GM18873 (cell line): Measurements from ENCODE around the gene THAP7.

Source experiments
- ATAC-seq: cut with Tn5 transposase; IDR thresholded peaks from one replicate; pipeline ENCODE4 v1.9.1; 2021; ENCODE audit warnings: mild to moderate bottlenecking, moderate library complexity, moderate number of reproducible peaks; ENCODE audit not compliant: unreplicated experiment, low FRiP score

The THAP7 gene

GRCh38 chr22:20966883-20967696 lies 34.8 kb downstream of the THAP7 start, which contains the start of gene AIFM3:
AIFM3 (plus strand) TSS chr22:20967255; CDS start chr22:20967945, 690 bp downstream.
- no peak for ATAC-seq

- no peak for ATAC-seq
These were observed 35.7 kb downstream of the THAP7 start for GRCh38 chr22:20965888-20966855.

DNA sequence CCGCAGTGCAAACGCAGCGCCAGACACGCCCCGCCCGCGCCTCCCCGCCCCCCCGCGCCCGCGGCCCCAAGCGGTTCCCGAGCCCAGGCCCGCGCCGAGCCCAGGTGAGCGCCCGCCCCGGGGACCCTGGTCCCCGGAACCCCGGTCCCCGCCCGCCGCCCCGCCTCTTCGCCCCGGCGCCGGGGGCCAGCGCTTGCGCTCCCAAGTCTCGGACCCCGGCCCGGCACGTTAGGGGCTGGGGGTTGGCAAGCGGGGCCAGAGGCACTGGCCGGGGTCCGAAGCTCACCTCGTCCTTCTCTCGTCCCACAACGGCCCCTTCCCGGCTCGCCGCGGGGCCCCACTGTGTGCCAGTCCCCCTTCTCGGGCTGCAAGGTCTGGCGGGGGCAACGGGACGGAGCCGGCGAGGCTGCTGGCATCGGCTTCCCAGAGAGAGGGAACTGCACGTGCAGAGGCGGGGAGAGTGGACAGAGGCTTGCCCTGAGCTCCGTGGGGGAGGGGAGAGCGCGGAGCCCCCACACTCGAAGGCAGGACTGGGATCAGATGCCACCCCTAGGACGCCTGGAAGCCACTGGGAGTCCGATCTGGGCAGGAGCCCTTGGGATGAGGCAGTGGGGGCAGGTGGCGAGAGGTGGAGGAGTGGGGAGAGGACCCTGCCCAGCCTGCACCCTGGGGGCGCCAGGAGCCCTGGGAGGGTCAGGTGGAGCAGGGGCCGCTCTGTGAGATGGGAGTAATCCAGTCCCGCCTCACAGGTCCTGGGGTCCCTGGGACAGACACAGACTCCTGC lies 36.6 kb downstream of the THAP7 start:
- ATAC-seq: no peak

DNA sequence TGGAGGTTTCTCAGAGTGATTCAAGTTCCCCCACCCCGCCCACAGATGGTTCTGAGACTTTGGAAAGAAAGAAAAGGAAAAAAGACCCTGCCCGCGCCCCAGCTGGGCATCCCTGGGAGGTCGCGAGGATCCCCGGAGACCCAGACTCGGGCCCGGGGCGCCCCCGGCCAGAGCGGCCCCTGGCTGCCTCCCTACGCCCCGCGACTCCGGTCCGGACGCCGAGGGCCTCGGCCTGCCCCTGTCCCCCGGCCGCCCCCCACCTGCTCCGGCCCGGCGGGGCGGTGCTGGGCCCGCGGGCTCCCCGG lies 37.2 kb downstream of the THAP7 start:
- no peak for ATAC-seq

GRCh38 chr22:20964090-20964798 lies 37.7 kb downstream of the THAP7 start:
- no peak for ATAC-seq

DNA sequence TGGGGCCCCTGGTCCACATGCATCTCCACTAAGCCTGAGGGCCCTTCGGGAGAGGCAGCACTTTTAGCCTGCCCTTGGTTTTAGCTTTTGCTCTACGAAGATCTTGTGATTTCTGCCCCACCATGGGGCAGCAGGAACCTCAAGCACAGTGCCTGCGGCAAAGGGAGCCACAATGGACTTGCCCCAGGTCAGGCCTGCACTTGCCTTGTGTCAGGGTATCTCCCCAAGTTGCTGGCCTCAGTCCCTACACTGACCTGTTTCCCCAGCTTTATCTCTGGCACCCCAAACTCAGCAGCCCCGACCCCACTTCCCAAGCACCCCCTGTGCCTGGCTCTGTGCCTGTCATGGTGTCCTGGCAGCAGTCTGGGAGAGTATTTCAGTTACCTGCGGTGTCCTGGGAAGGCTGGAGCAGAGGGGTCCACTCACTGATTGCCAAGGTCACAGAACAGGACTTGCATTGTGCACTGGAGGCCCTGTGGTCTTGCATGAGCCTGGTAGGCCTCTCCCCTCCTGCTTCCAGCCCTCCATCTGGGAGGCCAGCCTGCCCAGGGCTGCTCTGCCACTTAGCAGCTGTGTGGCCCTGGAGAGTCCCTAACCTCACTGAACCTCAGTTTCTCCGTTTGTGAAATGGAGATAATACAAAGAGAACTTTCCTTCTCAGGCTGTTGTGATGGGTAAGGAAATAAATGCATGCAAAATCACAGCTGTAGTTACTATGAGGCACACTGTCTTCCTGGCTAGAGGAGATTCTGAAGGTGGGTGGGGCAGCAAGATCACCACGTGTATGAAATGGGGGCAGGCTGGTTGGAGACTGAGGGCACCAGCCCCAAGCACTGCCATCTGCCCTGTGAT lies 38.5 kb downstream of the THAP7 start:
- ATAC-seq: no peak

DNA sequence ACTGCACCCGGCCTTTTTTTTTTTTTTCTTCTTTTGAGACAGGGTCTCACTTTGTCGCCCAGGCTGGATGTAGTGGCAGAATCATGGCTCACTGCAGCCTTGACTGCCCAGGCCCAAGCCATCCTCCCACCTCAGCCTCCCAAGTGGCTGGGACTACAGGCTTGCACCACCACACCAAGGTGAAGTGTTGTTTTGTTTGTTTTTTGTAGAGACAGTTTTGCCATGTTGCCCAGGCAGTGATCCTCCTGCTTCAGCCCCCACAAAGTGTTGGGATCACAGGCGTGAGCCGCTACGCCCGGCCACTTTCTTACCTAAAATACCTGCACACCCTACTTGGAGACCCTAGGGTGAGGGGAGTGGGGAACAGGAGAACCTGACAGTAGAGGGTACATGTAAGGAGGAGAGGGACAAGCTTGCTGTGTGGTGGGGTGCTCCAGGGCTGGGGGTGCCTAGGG lies 39.4 kb downstream of the THAP7 start:
- no peak for ATAC-seq

GRCh38 chr22:20960609-20961008 lies 41.3 kb downstream of the THAP7 start:
- ATAC-seq: no peak

DNA sequence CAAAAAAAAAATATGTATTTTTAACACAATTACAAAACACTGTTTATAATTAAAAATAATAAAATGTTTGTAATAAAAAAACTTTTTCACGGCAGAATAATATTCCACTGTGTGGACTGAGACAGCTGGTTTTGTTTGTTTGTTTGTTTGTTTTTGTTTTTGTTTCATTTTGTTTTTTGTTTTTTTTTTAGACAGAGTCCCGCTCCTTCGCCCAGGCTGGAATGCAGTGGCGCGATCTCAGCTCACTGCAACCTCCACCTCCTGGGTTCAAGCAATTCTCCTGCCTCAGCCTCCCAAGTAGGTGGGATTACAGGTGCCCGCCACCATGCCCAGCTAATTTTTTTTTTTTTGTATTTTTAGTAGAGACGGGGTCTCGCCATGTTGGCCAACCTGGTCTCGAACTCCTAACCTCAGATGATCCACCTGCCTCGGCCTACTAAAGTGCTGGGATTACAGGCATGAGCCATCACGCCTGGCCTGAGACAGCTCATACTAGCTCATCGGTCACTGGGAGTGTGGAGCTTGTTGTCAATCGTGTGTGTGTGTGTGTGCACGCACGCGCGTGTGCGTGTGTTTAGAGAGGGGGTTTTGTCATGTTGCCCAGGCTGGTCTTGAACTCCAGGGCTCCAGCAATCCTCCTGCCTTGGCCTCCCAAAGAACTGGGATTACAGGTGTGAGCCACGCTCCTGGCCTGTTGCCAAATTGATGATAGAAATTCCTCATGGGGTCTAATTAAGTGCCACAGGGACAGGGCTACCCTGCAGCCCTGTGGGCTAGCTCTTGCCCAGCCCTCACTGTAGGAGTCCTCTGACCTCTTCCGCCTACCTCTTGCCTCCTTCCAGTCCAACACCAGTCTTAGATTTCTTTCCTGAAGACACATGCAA lies 42.1 kb downstream of the THAP7 start:
- ATAC-seq: no peak

- no peak for ATAC-seq
These were observed 44.1 kb downstream of the THAP7 start for GRCh38 chr22:20957683-20958431.

- ATAC-seq: no peak
These were observed 44.7 kb downstream of the THAP7 start for GRCh38 chr22:20957102-20957682.

DNA sequence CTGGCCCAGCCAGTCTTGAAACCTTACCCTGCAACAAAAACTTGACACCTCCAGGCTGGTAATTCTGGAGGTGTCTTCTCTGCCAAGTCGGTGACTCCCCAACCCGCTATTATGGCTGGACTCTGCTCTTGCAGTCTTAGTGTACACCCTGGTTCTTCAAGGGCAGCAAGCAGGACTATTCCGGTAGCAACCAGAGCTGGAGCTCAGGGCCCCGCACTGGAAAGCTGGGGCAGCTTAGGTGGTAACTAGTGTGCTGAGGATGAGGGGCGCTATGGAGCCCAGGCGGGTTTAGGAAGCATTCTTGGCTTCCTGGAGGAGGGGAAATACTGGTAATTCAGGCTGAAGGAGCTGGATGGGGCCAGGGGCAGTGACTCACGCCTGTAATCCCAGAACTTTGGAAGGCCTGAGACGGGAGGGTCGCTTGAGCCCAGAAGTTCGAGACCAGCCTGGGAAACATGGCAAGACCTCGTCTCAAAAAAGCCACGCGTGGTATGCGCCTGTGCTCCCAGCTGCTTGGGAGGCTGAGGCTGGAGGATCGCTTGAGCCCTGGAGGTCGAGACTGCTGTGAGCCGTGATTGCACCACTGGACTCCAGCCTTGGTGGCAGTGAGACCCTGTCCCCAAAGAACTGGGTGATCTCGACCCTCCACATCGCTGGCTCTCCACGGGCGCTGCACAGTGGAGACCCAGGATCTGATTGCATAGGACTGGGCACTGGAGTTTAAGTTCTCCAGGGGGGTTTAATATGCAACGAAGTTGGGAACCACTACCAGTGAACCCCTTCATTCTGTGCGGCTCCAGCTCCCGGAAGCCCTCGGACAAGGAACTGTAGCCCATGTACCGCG lies 45.4 kb downstream of the THAP7 start:
- no peak for ATAC-seq

- ATAC-seq: no peak
These were observed 46.4 kb downstream of the THAP7 start for GRCh38 chr22:20955548-20955947.

DNA sequence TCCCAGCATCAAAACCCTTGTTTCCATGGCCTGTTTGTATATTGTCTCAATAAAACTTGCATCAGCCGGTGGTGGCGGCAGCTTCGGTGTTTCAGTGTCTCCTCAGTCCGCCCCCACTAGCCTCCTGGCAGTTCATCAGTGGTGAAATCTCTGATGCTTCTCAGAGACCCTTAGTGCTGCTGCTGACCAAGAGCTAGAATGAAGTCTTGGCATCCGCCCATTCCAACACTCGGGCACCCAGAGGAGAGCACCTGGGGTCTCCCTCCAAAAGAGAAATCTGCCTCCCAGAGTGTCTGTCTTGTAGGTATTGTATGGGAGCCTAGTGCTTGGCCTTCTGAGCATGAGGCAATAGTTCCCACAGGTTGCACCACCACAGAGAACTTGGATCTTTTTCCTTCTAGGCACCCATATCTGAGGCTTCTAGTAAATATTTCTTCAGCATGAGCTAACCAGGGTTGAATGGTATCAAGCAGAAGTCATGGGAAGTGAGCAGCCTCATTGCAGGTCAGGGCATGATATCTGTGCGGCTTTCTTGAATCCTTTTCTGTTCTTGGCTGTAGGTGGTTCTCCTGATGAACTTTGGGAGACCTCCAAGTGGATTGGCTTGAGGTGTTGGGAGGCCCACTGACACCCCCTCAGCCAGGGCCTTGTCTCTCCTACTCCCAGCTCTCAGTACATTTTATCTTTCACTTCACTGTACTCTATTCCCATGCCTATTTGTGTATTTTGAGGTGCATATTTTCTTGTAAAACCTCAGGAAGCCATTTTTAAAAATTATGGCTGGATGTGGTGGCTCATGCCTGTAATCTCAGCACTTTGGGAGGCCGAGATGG lies 48.0 kb downstream of the THAP7 start:
- no peak for ATAC-seq

DNA sequence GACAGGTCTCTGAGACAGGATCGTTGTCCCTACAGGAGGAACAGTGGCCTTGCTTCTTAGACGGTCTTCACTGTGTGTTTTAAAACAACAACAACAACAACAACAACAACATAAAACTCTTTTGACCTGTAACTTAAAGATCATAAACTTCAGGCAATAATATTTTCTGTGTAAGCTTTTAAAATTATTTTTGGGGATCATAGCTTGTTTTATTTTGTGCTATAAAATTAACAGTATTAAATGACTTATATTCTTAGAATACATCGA lies 48.6 kb downstream of the THAP7 start:
- no peak for ATAC-seq
